Measurements from ENCODE around the gene TFDP1.
"Not testable (repeated sequence)": the region's sequence is repeated elsewhere in the genome, so short reads cannot be mapped to it uniquely, and the experiment has no call there.

The TFDP1 gene

GRCh38 chr13:113566227-113566561, 18.4 kb upstream of the TFDP1 start:
- no peak for DNase-seq (ENCODE audit: low read depth in 3 of 3, low spot score in 1 of 3)

DNA sequence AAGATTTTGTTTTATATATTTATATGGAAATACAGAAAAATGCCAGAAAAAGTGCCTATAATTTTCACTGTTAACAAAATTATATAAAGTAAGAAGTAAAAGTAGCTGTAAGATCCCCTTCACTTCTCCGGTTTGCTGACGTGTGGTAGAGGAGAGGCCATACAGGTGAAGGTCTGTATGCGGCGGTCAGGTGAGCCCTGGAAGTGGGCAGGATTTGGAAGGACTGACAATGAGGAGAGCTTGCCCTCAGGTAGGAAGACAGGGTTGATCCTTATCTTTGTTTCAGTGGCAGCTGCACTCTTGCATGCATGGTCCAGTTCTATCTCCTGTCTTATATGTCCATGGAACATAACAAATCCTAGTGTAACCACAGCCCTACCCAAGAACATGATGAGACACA, 16.9 kb upstream of the TFDP1 start:
- DNase-seq (ENCODE audit: low read depth in 3 of 3, low spot score in 1 of 3) = no peak

DNA sequence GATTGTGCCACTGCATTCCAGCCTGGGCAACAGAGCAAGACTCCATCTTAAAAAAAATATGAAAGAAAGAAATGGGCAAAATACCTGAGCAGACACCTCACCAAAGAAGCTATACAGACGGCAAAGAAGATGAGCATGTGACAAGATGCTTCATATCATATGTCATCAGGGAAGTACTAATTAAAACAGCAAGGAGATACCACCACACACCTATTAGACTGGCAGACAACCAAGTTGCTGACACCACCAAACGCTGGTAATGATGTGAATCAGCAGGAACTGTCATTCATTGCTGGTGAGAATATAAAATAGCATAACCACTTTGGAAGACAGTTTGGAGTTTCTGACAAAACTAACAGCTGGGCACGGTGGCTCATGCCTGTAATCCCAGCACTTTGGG, 11.5 kb upstream of the TFDP1 start:
- DNase-seq (ENCODE audit: low read depth in 3 of 3, low spot score in 1 of 3) = no peak

GRCh38 chr13:113576597-113576996, 8.0 kb upstream of the TFDP1 start:
- DNase-seq (ENCODE audit: low read depth in 3 of 3, low spot score in 1 of 3) = no peak

DNA sequence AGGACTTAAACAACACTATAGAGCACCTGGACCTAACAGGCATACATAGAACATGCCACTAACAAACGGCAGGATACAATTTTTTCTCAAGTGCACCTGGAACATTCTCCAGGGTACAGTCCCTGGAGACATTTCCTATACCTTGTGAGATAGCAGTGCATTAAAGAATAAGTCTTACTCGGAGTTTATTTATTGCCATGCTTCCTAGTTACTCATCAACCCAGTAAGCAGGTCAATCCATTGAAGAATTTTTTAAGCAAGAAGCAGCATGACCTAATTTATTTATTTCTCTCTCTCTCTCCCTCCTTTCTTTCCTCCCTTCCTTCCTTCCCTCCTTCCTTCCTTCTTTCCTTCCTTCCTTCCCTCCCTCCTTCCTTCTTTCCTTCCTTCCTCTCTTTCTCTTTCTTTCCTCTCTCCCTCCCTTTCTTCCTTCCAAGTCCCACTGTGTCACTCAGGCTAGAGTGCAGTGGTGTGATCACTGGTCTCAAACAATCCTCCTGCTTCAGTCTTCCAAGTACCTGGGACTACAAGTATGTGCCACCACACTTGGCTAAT, 6.6 kb upstream of the TFDP1 start:
- DNase-seq (ENCODE audit: low read depth in 3 of 3, low spot score in 1 of 3) = no peak

GRCh38 chr13:113579686-113580085, 4.9 kb upstream of the TFDP1 start:
- DNase-seq (ENCODE audit: low read depth in 3 of 3, low spot score in 1 of 3) = no peak

DNA sequence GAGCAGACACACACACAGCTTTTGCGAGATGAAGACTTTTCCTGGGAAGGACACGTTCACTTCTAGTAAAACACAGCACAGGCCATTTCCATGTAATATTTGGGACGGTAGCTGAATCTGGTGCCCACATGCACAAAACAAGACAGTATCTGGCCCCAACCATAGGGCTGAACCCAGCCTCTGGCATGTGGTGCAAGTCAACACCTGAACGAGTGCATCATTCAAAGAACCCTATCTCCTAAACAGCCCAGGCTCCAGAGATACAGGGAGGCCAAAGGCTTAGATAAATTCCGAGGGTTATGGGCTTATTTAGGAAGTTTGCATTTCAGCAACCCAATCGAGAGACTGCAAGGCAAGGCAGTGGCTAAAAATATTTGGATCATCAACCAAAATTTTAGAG, 2.7 kb upstream of the TFDP1 start:
- DNase-seq (ENCODE audit: low read depth in 3 of 3, low spot score in 1 of 3) = no peak

DNA sequence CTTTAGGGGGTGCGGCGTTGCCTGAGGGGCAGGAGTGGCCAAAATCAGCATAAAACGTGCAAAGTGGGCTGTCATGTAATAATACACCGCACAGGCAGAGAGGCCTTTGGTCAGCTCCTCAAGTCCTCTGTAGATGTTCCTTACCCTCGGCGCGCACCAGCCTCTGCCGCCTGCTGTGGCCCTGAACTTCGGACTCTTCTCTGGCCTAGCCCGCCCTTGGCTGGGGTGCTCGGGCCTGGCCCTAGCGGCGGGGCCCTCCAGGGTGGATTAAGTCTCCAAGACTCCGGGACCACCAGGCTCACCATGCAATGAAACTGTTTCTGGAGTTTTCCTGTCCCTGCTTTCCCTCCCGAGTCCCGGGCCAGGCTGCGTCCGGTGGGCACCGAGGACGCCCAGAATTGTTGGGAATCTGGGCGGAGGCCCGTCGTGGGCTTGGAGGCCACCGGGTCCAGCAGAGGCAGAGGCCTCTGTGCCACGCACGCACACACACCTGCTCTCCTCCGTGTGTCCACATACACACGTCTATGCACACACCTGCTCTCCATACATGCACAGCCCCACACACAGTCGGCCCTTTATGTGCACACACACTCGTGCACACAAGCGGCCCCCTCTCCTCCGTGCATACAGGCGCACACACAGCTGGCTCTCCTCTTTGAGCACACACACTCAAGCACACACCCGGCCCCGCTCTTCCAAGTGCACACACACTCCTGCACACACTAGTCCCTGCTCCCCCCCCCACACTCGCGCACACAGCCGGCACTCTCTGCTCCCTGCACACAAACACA, 1.5 kb upstream of the TFDP1 start:
- no peak for DNase-seq (ENCODE audit: low read depth in 3 of 3, low spot score in 1 of 3)

DNA sequence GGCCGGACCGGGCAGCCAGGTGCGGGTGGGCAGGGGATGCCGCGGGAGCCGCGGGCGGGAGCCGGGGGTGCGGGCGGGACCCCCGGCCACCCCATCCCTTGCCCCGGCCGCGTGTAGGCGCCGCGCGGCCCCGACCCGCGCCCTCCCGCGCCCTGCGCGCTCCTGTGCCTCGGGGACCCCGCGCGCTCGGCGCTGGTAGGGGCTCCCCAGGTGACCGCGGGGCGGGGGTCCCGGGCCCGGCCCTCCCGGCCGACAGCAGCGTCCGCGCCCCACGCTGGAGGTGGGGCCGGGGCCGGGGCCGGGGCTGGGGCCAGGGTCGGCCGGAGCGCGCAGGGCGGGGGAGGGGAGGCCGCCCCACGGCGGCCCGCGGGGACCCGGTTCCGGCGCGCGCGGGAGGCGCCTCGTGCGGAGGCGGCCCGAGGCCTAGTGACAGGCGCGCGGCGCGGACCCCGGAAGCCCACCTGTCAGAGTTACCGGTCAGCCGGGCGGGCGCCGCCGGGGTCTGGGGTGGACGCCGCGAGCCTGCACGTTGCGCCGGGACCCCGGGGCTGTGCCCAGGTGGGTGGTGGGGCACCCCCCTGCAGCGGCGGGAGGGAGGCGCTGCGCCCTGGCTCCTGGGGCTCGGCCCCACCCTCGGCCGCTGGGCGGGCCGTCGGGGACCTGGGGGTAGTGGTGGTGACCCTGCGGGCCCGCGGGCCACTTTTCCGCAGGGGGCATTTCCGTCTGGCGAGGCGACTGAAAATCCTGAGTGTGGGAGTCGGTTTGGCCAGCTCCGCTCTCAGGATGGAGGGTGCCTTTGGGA, 518 bp downstream of the TFDP1 start:
- no peak for DNase-seq (ENCODE audit: low read depth in 3 of 3, low spot score in 1 of 3)

DNA sequence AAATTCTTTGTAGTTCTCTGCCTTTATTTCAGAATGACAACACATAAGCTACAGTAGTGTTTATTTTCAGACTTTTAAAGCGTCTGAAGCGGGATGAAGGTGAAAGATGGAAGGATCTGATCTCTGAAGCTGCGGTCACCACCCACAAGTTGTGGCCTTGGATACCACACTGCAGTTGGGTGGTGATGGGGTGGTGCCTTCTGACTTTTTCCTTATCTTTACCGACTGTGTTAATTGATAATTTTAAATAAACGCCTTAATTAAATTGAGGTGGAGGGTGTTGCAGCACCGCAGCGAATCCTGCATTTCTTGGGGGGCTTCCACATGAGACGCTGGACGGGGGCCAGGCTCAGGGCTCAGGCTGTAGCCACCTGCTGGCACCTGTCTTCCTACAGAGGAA, 1.3 kb downstream of the TFDP1 start:
- no peak for DNase-seq (ENCODE audit: low read depth in 3 of 3, low spot score in 1 of 3)

- DNase-seq (ENCODE audit: low read depth in 3 of 3, low spot score in 1 of 3) = no peak
Measured at GRCh38 chr13:113586661-113587479, 2.3 kb downstream of the TFDP1 start.

DNA sequence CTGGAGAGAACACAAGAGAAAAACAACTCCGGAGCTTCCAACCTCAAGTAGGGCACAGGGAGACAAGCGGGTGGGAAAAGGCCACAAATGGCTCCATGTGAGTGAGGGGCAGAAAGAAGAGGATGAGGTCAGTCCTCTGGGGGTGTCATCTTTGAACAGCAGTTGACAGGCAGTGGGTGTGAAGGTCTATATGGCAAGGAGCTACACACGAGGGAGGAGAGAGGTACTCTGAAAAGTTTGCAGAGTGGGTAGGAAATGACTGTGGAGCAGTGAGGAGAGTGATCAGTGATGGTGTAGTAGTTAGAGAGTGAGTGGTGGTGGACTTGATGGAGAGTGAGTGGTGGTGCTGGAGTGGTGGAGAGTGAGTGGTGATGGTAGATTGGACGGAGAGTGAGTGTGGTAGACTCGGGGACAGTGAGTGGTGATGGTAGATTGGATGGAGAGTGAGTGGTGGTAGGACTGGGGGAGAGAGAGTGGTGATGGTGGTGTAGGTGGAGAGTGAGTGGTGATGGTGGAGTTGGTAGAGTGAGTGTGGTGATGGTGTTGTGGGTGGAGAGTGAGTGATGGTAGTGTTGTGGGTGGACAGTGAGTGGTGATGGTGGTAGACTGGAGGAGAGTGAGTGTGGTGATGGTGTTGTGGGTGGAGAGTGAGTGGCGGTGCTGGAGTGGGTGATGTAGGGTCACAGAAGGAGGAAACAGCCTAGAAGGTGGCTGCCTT, 4.0 kb downstream of the TFDP1 start:
- no peak for DNase-seq (ENCODE audit: low read depth in 3 of 3, low spot score in 1 of 3)

GRCh38 chr13:113589251-113589960, 4.9 kb downstream of the TFDP1 start:
- DNase-seq (ENCODE audit: low read depth in 3 of 3, low spot score in 1 of 3) = no peak

DNA sequence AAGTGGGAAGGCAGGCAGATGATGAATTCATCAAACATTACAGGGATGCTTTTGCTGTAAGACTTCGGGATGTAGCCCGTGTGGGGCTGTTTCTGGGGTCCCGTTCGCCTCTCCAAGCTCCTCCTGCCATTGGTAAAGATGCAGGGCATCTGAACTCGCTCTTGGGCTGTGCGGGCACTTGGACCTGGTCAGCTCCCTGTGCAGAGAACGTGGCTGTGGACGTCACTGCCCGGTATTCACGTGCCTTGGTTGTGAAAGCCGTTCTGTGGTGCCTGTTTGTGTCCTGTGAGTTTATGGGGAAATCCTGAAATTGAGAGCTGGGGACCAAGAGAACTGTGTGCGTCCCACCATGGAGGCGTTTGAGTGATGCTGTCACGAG, 5.4 kb downstream of the TFDP1 start:
- no peak for DNase-seq (ENCODE audit: low read depth in 3 of 3, low spot score in 1 of 3)

- no peak for DNase-seq (ENCODE audit: low read depth in 3 of 3, low spot score in 1 of 3)
Measured at GRCh38 chr13:113591750-113592149, 7.2 kb downstream of the TFDP1 start.

DNA sequence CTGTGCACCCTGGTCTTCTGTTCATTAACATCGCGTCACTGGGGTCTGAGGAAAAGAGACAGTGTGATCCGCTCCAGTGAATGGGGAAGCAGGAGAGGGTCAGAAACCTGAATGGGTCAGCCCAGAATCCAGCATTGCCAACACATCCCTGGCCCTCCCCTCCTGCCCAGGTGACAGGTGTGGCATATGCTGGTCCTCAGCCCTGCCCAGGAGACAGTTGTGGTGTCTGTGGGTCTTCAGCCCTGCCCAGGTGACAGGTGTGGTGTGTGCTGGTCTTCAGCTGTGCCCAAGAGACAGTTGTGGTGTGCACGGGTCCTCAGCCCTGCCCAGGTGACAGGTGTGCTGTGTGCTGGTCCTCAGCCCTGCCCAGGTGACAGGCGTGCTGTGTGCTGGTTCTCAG, 8.0 kb downstream of the TFDP1 start:
- DNase-seq (ENCODE audit: low read depth in 3 of 3, low spot score in 1 of 3) = no peak

GRCh38 chr13:113594066-113594821, 9.7 kb downstream of the TFDP1 start:
- DNase-seq (ENCODE audit: low read depth in 3 of 3, low spot score in 1 of 3) = not testable (repeated sequence)

- no peak for DNase-seq (ENCODE audit: low read depth in 3 of 3, low spot score in 1 of 3)
Measured at GRCh38 chr13:113595131-113595530, 10.6 kb downstream of the TFDP1 start.

DNA sequence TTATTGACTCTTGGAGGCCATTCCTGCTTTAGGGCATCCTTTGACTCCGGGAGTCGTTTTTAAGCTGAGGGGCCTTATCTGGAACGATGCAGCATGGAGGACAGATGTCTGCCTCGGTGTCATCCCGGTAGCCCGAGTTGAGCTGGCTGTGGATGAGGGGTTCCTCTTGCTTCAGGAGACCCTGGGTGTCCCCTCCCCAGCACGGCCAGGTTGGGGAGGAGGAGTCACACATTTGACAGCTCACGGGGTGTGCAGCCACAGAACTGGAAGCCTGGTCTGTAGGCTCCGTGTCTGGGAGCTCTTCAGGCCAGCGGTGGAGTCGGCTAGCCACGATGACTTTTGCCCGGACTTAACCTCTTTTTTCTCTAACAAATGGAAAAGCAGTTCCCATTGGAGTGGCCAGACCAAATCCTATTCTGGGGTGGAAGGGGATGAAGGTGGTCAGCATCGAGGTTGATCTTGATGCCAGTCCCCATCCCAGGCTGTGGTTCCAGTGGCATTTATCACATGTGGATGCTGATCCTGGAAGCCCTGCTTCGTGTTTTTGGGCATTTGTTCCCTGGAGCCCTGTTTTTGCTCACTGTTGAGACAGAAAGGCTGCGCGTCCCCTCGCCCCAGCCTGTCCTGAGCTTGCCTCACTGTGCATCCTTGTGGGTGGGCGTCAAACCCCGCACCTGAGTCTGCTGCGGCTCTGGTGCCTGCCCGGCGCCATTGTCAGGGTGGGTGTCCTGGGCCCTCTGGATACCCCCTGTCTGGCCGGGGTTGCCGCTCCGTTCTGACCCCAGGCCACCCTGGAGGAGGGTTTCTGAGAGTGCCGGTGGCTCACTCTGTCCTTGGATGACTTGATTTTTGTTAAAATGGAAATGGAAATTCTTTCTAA, 12.0 kb downstream of the TFDP1 start:
- DNase-seq (ENCODE audit: low read depth in 3 of 3, low spot score in 1 of 3) = no peak

All from stimulated activated CD4-positive, alpha-beta T cell treated with anti-CD3 and anti-CD28 coated beads, TNF-alpha, amount 100 ng/mL, for 1 hour (primary cell).